Subcutaneous adipose tissue (tissue), 4 donors: ENCODE data around the gene ZNF112. TPM values are rescaled to one million over a fixed set of nuclear protein-coding genes. Genes with fewer than 3 reads are reported as not detected.

Experiments used
- CTCF ChIP-seq: fragments of 450-650 bp; IDR thresholded peaks from one replicate; pipeline ENCODE4 v1.5.1; 2016; ENCODE audit warnings: low read depth, mild to moderate bottlenecking, control low read depth, antibody characterized with exemption, moderate library complexity
- total RNA-seq, 4 donors: library from RNA; depleted of rRNA; stranded (reverse); fragments of >200 nt; gene quantifications; one replicate each; pipeline ENCODE4 v1.1.0, GENCODE V29; 2016

The ZNF112 gene
- total RNA-seq, 4 donors from 2014 or later: 4.6 to 6.3 (median 5.2) TPM

GRCh38 chr19:44344255-44344654 is 12.2 kb downstream of the ZNF112 start:
- no peak for TF ChIP-seq CTCF

GRCh38 chr19:44341794-44342193 is 14.7 kb downstream of the ZNF112 start:
- TF ChIP-seq CTCF: no peak

- TF ChIP-seq CTCF: no peak
These were observed 24.3 kb downstream of the ZNF112 start for GRCh38 chr19:44332145-44332544.

GRCh38 chr19:44315883-44316282 is 40.6 kb downstream of the ZNF112 start:
- no peak for TF ChIP-seq CTCF

GRCh38 chr19:44313231-44313630 is 43.2 kb downstream of the ZNF112 start:
- no peak for TF ChIP-seq CTCF

GRCh38 chr19:44308011-44308410 is 48.5 kb downstream of the ZNF112 start:
- no peak for TF ChIP-seq CTCF

- no peak for TF ChIP-seq CTCF
These were observed 50.2 kb downstream of the ZNF112 start for GRCh38 chr19:44306283-44306682.
